ENCODE data around the gene PCNX1. TPM values are rescaled to one million over a fixed set of nuclear protein-coding genes. Genes with fewer than 3 reads are reported as not detected.

The PCNX1 gene
- total and polyA plus RNA-seq, 2 of the 4 experiments (the other 2 are of a cell fraction) = 15.0 to 43.7 TPM

GRCh38 chr14:71105177-71105576, 197.9 kb downstream of the PCNX1 start (continued):
- no peak for TF ChIP-seq MAZ (IDR thresholded peaks at IDR 0.05; ENCODE audit: borderline replicate concordance, low read depth, low read length)
- no peak for TF ChIP-seq USF2 (IDR thresholded peaks at IDR 0.05; ENCODE audit: low read depth, low read length)
- TF ChIP-seq CHD1 (IDR thresholded peaks at IDR 0.05; ENCODE audit: low read depth, low read length) = no peak
- TF ChIP-seq BHLHE40 (IDR thresholded peaks at IDR 0.05; ENCODE audit: low read depth, low read length) = no peak
- TF ChIP-seq SMC3 (IDR thresholded peaks at IDR 0.05; ENCODE audit: low read depth, low read length) = no peak

GRCh38 chr14:71107921-71108320, 200.7 kb downstream of the PCNX1 start:
- H3K18ac ChIP-seq (ENCODE audit: low read depth, low read length) = no peak overlapping the region
- DNase-seq (no peak), ATAC-seq (ENCODE audit: low read depth) (no peak)
- H3K4me2 ChIP-seq (ENCODE audit: low read depth, low read length) = no peak overlapping the region
- POLR2A ChIA-PET (ENCODE audit: unreplicated experiment) = interaction anchor here (0.5 kb wide), 1 partner anchor 307 kb away, joined by 3 read pairs; no protein-coding TSS in a partner anchor
- no peak overlapping the region for H2AFZ ChIP-seq (replicated peaks; ENCODE audit: low read length, poor library complexity)
- WGBS, 2 experiments (ENCODE audit: extremely low coverage in 2 of 2, insufficient read length in 1 of 2) = no CpG with 5 or more reads among the region's 2 CpGs
- no peak overlapping the region for H4K5ac ChIP-seq (ENCODE audit: low read depth, low read length)
- H2BK5ac ChIP-seq (ENCODE audit: low read depth, low read length, poor library complexity, severe bottlenecking) = peak overlapping the region; percentile 45
- H3K27me3 ChIP-seq (ENCODE audit: control insufficient read depth, insufficient read depth, low read length) = no peaks in the 10 kb centered on the region
- TF ChIP-seq CHD1 (IDR thresholded peaks at IDR 0.05; ENCODE audit: low read depth, low read length) (no peak), RCOR1 (IDR thresholded peaks at IDR 0.05; ENCODE audit: insufficient replicate concordance, low read length) (no peak), BHLHE40 (IDR thresholded peaks at IDR 0.05; ENCODE audit: low read depth, low read length) (no peak), NFE2L2 (IDR thresholded peaks at IDR 0.05; ENCODE audit: low read depth, low read length) (no peak)
- no peak overlapping the region for H3K4me3 ChIP-seq (ENCODE audit: insufficient read depth, low read depth, low read length)
- peak overlapping the region; percentile 74; the same call in 1 of the 2 replicates for H3K23ac ChIP-seq (ENCODE audit: low read depth, low read length)
- intact Hi-C loops (cut with micrococcal nuclease) = loop anchor here (10.0 kb wide), 1 partner anchor 747 kb away; no protein-coding TSS in a partner anchor
- H3K36me3 ChIP-seq (ENCODE audit: control insufficient read depth, insufficient read depth, low read length) = peaks cover 21% of the 10 kb centered on the region
- H4K91ac ChIP-seq (ENCODE audit: insufficient read depth, low read depth, low read length) = no peak overlapping the region
- in situ Hi-C loops (cut with MboI; ENCODE audit: low sequenced_read_pairs) = no loop called here
- H3K4ac ChIP-seq (ENCODE audit: low read depth, low read length) = no peak overlapping the region; the same call in 1 of the 2 replicates
- peaks cover 13 to 24% of the 10 kb centered on the region in 2 experiments for H3K79me1 ChIP-seq (ENCODE audit: low read depth in 1 of 2, low read length in 2 of 2)
- H3K56ac ChIP-seq (ENCODE audit: extremely low read depth, insufficient read depth, low read length) = no peak overlapping the region
- H3K27ac ChIP-seq (ENCODE audit: insufficient read depth, low read length) = no peak overlapping the region
- peak overlapping the region; percentile 8; the same call in 1 of the 2 replicates for H2AK5ac ChIP-seq (ENCODE audit: low read depth, low read length)
- peaks cover 13% of the 10 kb centered on the region for H3K4me1 ChIP-seq (ENCODE audit: control insufficient read depth, insufficient read depth, low read length)
- BruUV-seq (replicated peaks) = no TSS peak
- H4K20me1 ChIP-seq (ENCODE audit: insufficient read depth, low read length) = no peaks in the 10 kb centered on the region
- CTCF ChIA-PET = no interaction called here
- H2BK20ac ChIP-seq (ENCODE audit: low read depth, low read length) = 0 out of 2 replicates have a peak overlapping the region, but pooled peaks have one; percentile 77
- peak overlapping the region; percentile 72; the same call in 1 of the 2 replicates for H3K14ac ChIP-seq (replicated peaks; ENCODE audit: low read depth, low read length)
- H2BK120ac ChIP-seq (ENCODE audit: low read depth, low read length) = no peak overlapping the region
- no peak overlapping the region for H3K9ac ChIP-seq (ENCODE audit: low read depth, low read length)
- H4K8ac ChIP-seq (ENCODE audit: low read depth in 2 of 2, low read length in 2 of 2) = no peak overlapping the region
- no peak overlapping the region for H2BK15ac ChIP-seq (ENCODE audit: low read depth, low read length)
- no peak overlapping the region for H2AK9ac ChIP-seq (replicated peaks; ENCODE audit: low read depth, low read length, poor library complexity)
- dilution Hi-C loops (cut with HindIII; ENCODE audit: low sequenced_read_pairs, unreplicated experiment) = no loop called here
- H3K9me1 ChIP-seq (ENCODE audit: insufficient read depth, low read length) = peaks cover 4% of the 10 kb centered on the region
- H3K9me3 ChIP-seq (ENCODE audit: control insufficient read depth, insufficient read depth, low read length) = no peaks in the 10 kb centered on the region
